NCI-H82 (cell line): ENCODE measurements around the gene GDPD5.

ENCODE experiments used
- DNase-seq: peaks from one replicate; lab custom pipeline; 2025; lab: John Stamatoyannopoulos, UW

GDPD5 gene

DNA sequence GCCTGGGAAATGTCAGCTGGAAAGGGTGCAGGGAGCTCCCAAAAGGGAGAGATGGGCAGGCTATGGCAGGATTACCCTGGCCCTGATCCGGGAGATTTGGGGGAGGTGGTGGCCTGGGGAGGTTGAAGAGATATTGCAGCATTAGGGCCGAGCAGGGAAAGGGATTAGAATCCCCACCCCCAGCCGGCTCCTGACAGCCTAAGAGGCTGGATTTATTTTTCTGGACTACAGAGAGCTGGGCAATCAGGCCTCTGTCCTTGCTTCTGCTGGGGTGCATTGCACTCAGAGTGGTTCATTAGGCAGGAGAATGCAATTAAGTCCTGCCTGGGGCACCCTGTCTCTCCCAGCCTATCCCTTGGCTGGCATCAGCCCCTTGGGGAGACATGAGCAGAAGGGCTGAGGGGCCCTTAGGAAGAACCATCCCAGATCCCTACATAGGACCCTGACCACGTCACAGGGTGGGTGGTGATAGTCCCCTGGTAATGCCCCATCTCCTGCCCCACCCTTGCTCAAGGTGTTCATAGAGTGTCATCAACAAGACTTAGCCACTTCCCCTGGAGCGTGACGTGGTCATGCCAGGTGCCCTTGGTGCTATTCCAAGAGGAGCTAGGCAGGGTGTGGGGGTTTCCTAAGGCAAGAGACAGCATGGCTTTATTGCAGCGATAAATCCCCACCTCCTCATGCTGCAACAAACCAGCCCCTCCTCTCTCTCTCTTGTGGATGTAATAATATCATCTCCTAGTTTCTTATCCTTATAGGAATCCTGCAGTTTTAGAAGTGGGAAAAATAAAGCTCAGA, 54.4 kb downstream of the GDPD5 start:
- peak; percentile 95 for DNase-seq

DNA sequence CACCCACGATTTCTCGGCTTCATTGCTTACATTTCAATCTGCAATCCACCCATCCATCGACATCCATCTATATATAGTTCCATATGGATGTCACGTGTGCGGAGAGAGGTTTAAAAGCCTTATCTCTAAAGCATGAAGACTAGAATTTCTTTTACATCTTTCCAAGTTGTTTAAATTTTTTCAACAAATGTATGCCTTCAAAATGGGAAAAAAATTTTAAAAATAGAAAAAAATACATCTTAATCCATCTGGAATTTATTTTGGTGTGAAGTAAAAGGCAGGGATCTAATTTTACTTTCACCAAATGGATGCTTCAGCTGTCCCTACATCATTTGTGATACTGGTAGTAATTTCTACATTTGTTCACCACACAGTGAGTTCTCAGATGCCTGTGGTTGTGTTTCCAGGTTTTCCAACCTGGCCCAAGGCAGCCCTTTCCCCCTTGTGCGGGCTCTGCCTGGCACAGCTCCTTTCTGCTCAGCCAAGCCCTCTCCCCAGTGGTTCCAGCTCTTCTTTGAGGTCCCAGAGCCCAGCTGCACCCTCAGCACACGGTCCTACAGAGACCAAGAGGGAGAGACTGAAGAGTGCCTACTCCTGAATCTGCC, 55.2 kb downstream of the GDPD5 start:
- peak; percentile 2 for DNase-seq

DNA sequence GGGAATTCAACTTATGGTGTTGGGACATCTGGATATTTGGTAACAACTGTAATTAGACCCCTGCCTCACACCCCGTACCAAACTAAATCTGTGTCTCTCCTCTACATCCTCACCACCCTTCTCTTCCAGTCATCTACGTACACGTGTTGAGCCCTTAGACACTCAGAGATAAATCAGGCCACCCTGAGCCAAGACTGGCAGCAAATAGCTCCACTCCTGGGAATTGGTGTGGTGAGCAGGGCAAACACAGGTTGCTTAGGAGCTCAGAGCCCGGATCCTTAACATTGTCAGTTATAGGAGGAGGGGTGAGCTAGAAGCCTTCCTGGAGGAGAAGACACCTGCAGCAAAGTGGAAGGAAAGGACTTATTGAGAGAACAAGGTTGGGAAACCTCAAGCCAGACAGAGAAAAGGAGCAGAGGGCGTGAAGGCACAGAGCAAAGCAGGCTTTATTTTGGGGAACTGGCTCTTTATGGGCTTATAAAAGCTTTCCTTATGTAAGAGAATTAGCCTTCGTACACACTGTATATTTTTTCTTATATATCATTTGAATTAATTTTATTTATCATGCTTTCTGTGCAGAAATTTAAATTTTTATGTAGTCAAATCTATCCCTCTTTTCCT, 55.8 kb downstream of the GDPD5 start:
- peak; percentile 52 for DNase-seq

DNA sequence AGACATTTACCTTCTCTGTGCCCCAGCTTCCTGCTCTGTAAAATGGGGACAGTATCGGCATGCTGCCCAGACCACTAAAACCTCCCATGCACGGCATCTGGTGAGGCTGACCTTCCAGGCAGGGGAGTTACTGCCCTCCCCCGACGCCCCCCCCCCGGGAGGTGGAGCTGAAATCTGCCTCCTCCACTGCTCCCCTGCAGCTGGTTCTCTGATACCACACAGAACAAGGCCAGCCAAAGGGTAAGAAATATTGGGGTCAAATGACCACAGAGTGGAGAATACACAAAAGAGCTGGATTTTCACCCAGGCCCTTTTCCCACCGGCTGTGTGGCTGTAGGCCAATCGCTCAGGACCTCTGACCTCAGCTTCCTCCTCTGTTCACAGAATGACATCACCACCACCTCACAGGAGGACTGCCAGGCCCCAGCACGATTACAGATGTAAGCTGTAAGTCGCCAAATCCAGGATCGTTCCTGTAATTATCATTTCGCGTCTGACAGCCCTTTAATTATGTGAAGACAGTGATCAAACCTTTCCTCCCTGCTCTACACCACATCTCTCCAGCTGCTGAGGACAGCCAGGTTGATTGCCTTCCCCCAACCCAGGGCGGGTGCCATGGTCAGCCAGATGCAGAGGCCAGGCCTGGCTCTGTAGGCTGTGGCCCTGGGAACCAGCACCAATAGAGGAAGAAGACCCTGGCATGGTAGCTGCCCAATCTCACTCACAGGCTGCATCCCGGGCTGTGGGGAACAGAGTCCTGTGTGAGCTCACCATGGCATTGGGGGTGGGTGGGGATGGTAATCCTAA, 57.0 kb downstream of the GDPD5 start:
- DNase-seq, result peak; percentile 49

DNA sequence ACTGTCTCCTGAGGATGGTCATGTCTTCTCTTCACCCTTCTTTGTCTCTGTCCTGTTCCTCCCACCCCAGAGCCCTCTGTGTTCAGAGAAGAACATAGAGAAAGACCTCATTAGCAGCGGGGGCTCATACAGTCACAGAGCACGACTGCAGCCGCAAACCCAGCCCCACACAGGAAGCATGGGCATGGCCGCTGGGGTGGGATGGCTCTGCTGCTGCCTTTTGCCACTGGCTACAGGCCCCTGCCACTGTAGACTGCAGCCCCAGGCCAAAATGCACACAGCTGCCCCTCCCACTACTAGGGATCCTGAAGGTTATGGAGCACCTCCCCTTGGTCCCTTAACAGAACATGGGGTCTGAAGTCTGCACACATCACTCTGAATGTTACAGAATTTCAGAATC, 57.9 kb downstream of the GDPD5 start:
- DNase-seq, result no peak

GRCh38 chr11:75467311-75467710, 58.4 kb downstream of the GDPD5 start:
- no peak for DNase-seq

DNA sequence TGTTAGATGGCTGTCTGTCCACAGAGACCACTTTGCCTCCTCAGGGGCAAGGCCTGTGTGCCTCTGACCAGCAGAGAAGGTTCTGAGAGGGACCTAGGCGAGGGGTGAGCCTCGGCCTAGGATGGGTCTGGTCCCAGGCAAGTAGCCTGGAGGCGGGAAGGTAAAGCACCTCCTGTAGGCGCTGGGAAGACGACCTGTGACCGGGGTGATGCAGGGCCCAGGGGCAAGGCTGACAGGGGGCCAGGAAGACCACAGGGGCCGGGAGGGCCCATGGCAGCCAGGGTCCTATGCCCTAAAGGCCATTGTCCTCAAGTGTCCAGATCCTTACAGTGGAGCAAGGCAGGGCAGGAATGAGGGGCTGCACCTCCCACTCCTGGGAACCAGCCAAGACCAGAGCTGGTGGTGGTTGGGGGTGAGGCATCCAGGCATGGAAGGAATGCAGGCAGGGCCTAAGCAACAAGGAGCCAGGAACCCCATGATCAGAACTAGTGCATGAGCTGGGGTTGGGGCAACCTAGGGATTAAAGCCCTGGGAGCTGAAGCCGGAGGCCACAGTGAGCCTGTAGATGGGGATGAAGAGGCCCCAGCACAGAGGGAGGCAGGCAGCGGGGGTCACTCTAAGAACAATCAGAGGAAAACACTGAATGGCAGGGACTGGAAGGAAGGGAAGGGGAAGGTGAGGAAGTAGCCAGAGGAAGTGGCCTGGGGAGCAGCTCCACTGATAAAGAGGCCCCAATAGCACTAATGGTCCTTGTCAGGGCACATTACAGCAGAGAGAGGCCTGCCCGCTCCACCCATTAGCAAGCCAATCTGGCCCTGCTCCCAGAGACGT, 59.8 kb downstream of the GDPD5 start:
- peak; percentile 5 for DNase-seq

- DNase-seq, result no peak
Observed at GRCh38 chr11:75463106-75463774, 62.5 kb downstream of the GDPD5 start.

DNA sequence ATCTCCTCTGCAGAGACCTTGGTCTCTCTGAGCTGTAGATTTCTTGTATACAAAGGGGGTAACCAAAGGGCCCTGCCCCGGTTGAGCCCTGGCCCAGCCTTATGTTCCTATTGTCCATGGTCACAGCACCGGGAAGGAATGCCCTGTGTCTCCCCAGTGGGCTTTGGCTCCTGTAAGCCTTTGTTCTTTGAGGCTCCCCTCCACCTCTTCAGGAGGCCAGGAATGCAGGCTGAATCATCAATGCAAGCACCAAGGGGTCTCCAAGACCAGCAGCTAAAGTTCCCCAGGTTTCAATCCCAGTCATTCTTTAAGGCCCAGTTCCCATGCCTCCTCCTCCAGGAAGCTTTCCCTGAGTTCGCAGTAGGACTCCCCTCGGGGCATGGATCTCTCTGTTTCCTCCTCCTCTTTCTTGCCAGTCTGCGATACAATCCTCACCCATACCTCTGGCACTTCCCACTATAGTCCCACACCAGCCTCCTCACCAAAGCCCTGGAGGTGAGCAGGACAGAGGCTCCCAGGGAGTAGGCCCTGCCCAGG, 63.6 kb downstream of the GDPD5 start:
- no peak for DNase-seq

DNA sequence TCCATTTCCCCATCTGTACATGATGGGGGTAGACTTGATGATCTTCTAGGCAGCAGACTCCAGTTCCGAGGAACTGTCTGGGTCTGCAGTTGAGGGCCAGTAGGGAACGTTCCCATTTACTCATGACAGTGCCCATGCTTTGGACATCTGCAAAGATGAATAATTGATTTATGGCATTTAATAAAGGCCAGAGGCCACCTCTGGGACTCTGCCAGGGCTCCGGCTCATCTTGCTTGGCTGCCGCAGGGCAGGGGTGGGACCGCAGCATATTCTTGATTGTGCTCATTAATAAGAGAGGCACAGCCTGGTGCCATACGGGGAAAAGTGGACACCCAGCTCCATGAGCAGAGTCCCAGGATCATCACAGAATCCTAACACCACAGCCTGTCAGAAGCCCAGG, 64.6 kb downstream of the GDPD5 start:
- DNase-seq, result no peak

DNA sequence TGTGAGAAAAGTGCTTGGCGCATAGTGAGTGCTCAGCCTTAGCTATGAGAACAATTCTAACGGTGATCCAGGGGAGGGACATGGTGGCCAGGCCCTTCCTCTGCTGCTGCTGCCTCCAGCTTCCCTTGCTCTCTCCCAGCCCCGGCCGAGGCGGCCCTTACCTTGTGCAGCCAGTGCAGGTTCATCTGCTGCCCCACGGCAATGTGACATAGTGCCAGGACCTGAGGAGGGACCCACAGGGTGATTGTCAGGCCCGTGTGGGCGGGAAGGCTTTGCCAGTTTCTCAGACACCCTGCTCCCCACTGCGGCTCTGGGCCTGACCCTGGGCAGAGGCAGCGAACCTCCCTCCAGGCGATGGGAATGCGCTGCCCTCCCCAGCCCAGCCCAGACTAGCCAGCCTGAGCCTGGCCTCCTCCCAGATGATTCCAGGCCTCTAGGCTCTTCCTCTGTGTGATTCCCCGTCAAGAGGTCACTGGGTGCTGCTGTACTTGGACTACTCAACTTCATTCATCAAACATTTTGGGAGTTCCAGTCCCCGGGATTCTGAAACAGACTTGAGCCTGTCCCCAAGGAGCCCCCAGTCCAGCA, 69.1 kb downstream of the GDPD5 start:
- DNase-seq, result no peak

DNA sequence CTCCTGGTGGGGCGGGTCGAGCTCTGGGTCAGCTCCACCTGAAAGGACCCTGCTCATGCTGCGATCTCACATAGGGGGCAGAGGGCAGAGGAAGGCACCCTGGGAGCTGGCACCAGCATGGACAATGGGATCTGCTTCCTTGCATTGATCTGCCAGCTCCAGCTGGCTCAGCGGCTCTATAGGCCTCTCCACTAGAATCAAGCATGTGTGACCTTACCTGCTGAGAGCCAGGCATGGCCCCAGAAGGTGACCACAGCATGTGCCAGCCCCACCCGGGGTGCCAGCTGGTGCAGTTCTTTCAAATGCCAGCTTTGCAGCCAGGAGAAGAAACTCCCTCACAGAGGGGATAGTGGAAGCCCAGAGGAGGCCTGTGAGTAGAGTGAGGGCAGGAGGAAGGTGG, 70.8 kb downstream of the GDPD5 start:
- no peak for DNase-seq

GRCh38 chr11:75453916-75454655, 71.7 kb downstream of the GDPD5 start:
- DNase-seq, result no peak

- DNase-seq, result peak; percentile 51
Observed at GRCh38 chr11:75450826-75451821, 74.6 kb downstream of the GDPD5 start.

DNA sequence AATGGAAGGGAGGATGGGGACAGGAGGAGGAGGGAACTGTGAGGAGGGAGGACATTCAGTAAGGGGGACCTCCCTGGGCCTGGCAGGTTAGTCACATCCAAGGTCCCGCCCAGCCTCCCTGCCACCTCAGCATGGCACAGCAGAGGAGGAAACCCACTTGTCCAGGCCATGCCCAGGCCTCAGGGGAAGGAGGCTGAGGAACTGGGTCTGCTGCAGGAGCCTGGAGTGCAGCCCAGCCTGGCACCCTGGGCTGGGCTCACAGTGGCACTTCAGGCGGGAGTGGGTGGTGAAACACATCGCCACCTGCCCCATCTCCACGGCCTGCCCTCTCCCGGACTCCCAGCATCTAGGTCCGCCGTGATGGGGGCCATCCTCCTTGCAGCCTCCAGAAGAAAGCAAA, 75.5 kb downstream of the GDPD5 start:
- no peak for DNase-seq

GRCh38 chr11:75449776-75450175, 76.0 kb downstream of the GDPD5 start:
- DNase-seq, result no peak

GRCh38 chr11:75449271-75449670, 76.5 kb downstream of the GDPD5 start:
- no peak for DNase-seq

- DNase-seq, result peak; percentile 6
Observed at GRCh38 chr11:75447415-75447814, 78.3 kb downstream of the GDPD5 start.
